Stimulated activated CD4-positive, alpha-beta T cell treated with anti-CD3 and anti-CD28 coated beads, Interleukin-15, amount 100 ng/mL, for 48 hours (primary cell): Measurements from ENCODE around the gene STXBP5L.
"Not testable (repeated sequence)": the region's sequence is repeated elsewhere in the genome, so short reads cannot be mapped to it uniquely, and the experiment has no call there.

Experiments
- DNase-seq, 2 donors: peaks; one replicate each; pipeline ENCODE4 v3.0.0-alpha.2; 2020; ENCODE audit warnings: low read depth in 2 of 2

The STXBP5L gene

GRCh38 chr3:120908030-120908794 is at the start of gene STXBP5L:
Gene STXBP5L (plus strand): TSS chr3:120908205. CDS start chr3:120909579, 1,374 bp downstream.
- DNase-seq: peak; percentile 38 to 49

- no peak for DNase-seq
Observed at GRCh38 chr3:120858521-120858920, 49.5 kb upstream of the STXBP5L start.

GRCh38 chr3:120864541-120864940 is 43.5 kb upstream of the STXBP5L start:
- no peak for DNase-seq

- no peak for DNase-seq
Observed at GRCh38 chr3:120875507-120875906, 32.5 kb upstream of the STXBP5L start.

- no peak for DNase-seq
Observed at GRCh38 chr3:120875989-120876388, 32.0 kb upstream of the STXBP5L start.

GRCh38 chr3:120879411-120879810 is 28.6 kb upstream of the STXBP5L start:
- DNase-seq: no peak

- DNase-seq: no peak
Observed at GRCh38 chr3:120892921-120893320, 15.1 kb upstream of the STXBP5L start.

- no peak for DNase-seq
Observed at GRCh38 chr3:120894316-120895057, 13.5 kb upstream of the STXBP5L start.

GRCh38 chr3:120901716-120902115 is 6.3 kb upstream of the STXBP5L start:
- not testable (repeated sequence) for DNase-seq

GRCh38 chr3:120903221-120903620 is 4.8 kb upstream of the STXBP5L start:
- DNase-seq: no peak

- no peak for DNase-seq
Observed at GRCh38 chr3:120907659-120908029, 361 bp upstream of the STXBP5L start.

- no peak for DNase-seq
Observed at GRCh38 chr3:120908795-120909601, 993 bp downstream of the STXBP5L start.

- DNase-seq: no peak
Observed at GRCh38 chr3:120909602-120909878, 1.5 kb downstream of the STXBP5L start.

GRCh38 chr3:120926146-120926545 is 18.1 kb downstream of the STXBP5L start:
- no peak for DNase-seq

- no peak for DNase-seq
Observed at GRCh38 chr3:120928991-120929390, 21.0 kb downstream of the STXBP5L start.

GRCh38 chr3:120931593-120931992 is 23.6 kb downstream of the STXBP5L start:
- no peak for DNase-seq

GRCh38 chr3:120956143-120956542 is 48.1 kb downstream of the STXBP5L start:
- no peak for DNase-seq

GRCh38 chr3:120982608-120983320 is 74.8 kb downstream of the STXBP5L start:
- DNase-seq: no peak

GRCh38 chr3:120983321-120983665 is 75.3 kb downstream of the STXBP5L start:
- DNase-seq: no peak

GRCh38 chr3:120983841-120984240 is 75.8 kb downstream of the STXBP5L start:
- no peak for DNase-seq

GRCh38 chr3:120985242-120985641 is 77.2 kb downstream of the STXBP5L start:
- no peak for DNase-seq

- DNase-seq: no peak
Observed at GRCh38 chr3:120988994-120989393, 81.0 kb downstream of the STXBP5L start.
